HG03575 (cell line): ENCODE data around the gene RSPRY1.

Experiments
- ATAC-seq: cut with Tn5 transposase; IDR thresholded peaks from one replicate; pipeline ENCODE4 v1.9.1; 2021; ENCODE audit not compliant: unreplicated experiment, insufficient number of reproducible peaks, low FRiP score; ENCODE audit errors: extremely low read depth

Gene RSPRY1

DNA sequence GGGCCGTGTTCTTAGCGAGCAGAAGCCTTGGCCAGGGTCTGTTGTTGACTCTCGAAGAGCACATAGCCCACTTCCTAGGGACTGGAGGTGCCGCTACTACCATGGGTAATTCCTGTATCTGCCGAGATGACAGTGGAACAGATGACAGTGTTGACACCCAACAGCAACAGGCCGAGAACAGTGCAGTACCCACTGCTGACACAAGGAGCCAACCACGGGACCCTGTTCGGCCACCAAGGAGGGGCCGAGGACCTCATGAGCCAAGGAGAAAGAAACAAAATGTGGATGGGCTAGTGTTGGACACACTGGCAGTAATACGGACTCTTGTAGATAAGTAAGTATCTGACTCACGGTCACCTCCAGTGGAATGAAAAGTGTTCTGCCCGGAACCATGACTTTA, 18.5 kb downstream of the RSPRY1 start:
- ATAC-seq = no peak

- ATAC-seq = no peak
Measured at GRCh38 chr16:57208926-57209325, 22.8 kb downstream of the RSPRY1 start.

DNA sequence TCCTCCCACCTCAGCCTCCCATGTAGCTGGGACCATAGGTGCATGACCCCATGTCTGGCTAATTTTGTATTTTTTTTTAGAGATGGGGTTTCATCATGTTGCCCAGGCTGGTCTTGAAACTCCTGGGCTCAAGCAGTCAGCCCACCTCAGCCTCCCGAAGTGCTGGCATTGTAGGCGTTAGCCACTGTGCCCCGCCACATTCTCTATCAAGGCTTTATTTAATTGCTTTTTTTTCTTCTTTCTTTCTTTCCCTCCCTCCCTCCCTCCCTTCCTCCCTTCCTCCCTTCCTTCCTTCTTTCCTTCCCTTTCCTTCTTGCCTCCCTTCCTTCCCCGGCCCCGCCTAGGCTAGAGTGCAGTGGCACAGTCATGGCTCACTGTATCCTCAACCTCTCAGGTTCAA, 23.7 kb downstream of the RSPRY1 start:
- ATAC-seq = no peak

DNA sequence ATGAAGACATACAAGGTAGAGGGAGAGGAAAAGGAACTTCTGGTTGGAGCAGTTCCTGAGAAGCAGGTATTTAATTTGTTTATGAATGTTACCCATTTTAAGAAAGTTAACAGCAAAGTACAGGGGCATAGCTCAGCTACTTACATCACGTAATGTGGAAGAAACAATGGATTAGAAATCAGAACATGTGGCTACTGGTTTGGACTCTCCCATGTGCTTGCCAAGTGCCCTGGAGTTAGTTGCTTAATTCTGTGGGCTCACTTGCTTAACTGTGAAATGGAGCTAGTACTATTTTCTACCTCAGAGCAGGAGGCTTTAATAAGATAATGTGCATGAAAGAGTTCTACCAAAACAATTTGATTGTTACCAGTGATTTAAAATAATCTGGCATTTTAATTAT, 27.3 kb downstream of the RSPRY1 start:
- ATAC-seq = no peak

GRCh38 chr16:57216968-57217367, 30.8 kb downstream of the RSPRY1 start:
- ATAC-seq = no peak

- no peak for ATAC-seq
Measured at GRCh38 chr16:57223057-57223456, 36.9 kb downstream of the RSPRY1 start.

DNA sequence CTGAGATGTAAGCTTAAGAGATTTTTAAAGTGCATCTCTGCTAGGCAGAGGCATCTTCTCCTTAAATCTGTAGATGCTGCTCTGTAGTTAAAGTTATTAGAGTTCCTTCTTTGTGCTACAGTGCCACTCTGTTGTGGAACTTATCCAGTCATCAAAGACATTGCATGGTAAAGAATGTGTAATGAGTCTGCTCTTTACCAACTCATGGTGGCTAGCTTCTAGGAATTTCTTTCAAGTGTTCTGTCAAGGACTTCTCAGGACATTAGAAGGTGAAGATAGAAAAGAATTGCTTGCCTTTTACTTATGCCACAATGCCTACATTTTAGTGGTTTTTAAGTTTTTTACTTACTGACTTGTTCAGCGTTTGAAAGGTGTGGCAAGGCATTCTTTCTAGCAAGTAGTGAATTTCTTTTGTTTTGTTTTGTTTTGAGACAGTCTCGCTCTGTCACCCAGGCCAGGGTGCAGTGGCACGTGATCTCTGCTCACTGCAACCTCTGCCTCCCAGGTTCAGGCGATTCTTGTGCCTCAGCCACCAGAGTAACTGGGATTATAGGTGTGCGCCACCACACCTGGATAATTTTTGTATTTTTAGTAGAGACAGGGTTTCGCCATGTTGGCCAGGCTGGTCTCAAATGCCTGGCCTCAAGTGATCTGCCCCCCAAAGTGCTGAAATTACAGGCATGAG, 38.7 kb downstream of the RSPRY1 start:
- ATAC-seq = no peak

DNA sequence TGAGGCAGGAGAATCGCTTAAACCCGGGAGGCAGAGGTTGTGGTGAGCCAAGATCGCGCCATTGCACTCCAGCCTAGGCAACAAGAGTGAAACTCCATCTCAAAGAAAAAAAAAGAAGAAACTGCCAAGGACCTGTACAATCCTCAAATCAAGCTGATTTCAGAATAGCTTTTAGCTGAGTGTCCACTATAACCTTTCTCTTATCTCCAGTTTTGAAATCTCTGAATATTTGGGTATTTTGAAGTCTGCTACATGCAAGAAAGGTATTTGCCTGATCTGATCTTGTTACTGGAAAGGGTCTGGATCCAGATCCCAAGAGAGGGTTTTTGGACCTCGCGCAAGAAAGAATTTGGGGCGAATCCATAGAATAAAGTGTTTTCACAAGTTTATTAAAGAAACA, 39.8 kb downstream of the RSPRY1 start:
- ATAC-seq = no peak

DNA sequence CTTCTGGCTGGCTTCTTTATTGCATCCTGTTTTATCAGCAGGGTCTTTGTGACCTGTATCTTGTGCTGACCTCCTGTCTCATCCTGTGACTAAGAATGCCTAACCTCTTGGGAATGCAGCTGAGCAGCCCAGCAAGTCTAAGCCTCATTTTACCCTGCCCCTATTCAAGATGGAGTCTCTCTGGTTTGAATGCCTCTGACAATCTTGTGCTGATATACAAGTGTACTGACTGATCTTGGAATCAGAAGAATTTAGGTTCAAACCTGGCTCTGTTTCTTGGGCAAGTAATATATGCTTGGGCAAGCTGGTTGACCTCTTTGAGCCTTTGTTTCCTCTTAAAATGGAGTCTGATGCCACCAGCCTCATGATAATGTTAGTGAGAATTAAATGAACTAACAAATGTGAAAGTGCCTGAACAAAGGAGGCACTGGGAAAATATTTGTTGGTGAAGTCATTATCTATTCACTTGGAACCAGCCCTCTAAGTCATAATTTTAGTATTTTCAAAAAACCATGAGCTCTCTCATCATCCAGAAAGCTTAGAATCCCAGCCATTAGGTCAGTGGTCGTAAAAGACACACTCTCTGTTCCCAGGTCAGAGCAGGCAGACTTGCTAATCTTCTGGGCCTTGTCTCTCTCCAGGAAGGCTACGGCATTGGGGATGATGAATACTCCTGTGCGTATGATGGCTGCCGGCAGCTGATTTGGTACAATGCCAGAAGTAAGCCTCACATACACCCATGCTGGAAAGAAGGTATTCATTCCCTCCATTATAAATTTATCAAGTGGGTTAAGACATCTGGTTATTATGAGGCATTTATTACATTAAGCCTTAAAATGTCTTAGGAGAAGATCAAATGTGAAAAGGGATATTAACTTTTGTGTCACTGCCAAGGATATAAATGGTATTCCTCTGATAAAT, 40.8 kb downstream of the RSPRY1 start:
- no peak for ATAC-seq

- ATAC-seq = no peak
Measured at GRCh38 chr16:57229079-57229478, 43.0 kb downstream of the RSPRY1 start.

GRCh38 chr16:57231821-57232350, 45.8 kb downstream of the RSPRY1 start:
- ATAC-seq = no peak

GRCh38 chr16:57233944-57234706, 48.0 kb downstream of the RSPRY1 start:
- ATAC-seq = no peak

DNA sequence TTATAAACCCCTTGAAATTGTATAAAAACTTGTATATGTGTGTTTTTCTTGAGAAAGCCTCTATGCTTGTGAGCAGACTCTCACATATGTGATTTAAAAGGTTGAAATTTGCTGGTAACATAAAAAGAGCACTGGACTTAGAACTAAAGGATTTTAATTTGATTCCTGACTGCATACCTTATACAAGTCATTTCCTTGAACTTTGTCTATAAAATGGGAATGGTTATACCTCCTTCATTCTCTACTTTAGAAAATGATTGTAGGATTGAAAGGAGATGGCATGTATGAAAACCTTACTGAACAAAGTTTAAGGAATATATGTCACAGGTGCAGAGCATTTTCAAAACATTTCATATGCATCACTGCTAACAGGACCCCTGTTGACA, 48.6 kb downstream of the RSPRY1 start:
- no peak for ATAC-seq

DNA sequence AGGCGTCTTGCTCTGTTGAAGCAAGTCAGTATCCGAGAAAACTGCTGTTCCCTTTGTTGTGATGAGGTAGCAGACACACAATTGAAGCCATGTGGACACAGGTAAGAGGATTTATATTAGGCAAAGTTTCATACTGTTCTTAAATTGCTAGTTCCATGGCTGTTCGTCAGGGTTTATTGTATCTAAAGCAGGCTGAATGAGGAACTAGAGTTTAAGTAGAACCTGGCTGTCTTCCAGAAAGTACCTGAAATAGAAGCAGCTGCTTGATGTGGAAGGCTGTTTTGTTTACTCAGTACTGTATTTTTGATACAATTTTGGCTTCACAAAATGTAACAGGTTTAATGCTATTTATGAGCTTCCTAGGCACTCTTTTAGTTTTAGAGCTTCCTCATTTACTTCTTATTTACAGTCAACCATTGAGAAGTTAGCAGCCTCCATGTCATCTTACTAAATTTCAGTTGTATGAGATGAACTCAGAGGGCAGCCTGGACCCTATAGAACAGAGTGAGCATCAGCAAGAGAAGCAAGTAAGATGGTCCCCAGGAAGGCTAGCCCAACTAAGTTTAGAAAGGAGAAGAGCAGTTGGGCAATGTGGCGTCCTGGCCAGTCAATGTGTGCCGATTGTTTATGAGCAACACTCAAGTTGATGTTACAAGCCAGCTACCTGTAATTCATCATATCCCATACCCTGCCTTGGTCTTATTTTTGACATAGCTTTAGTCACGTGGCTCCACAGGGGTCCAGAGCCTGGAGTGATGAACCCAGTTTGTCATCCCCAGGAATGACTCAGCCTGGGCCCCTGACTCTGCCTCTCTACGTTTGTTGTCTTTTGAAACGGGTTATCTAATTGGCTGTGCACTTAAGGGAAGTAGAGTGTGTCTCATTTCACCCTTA, 49.2 kb downstream of the RSPRY1 start:
- no peak for ATAC-seq

GRCh38 chr16:57236022-57236350, 49.9 kb downstream of the RSPRY1 start:
- no peak for ATAC-seq

DNA sequence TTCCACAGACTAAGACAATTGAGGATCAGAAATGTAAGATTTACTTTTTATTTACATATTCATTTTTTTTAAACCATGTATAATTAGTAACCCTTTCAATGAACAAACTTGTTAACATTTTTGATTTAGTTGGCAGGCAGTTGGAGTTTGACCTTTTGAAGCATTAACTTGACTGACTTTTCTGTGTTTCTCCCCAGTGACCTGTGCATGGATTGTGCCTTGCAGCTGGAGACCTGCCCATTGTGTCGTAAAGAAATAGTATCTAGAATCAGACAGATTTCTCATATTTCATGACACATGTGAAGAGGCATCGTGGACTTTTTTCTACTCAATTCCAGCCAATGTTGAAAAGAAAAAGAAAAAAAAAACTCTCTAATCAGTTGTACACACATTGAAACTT, 52.6 kb downstream of the RSPRY1 start:
- ATAC-seq = no peak

GRCh38 chr16:57239107-57239506, 53.0 kb downstream of the RSPRY1 start:
- ATAC-seq = no peak

DNA sequence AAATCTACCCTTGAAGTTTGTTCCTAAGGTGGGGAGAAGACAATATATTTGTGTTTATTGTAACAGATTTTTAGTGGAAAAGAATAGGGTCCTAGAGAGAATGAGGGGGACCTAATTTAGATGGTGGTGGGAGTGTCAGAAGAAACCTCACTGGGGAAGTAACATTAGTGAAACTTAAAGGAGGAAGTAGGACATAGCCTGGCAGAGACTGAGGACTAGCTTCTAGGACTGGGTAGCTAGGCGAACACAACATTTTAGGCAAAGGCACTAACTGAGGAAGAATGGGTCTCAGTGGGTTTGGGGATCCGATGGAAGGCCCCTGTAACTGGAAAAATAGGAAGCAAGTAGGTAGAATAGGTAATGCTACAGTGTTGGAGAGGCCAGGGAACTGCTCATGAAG, 54.7 kb downstream of the RSPRY1 start:
- no peak for ATAC-seq

DNA sequence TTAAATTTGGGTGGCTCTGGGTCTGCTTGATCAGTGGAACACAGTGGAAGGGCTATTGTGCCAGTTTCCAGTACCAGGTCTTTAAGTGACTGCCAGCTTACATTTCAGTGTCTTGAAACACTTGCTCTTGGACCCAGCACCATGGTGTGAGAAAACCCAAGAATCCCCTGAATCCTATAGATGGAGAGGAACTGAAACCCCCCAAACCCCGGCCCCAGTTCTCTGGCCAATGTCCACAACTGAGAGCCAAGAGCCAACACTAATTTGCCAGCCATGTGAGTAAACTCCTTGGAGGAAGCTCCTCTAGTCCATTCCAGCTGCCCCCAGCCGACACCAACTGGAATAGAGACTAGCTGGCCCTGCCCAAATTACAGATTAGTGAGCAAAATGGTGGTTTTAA, 56.5 kb downstream of the RSPRY1 start:
- no peak for ATAC-seq
